ENCODE results near the gene SLC4A9.

SLC4A9 gene

GRCh38 chr5:140364472-140364765 is 4.4 kb downstream of the SLC4A9 start:
- TF ChIP-seq, protein P1, sequence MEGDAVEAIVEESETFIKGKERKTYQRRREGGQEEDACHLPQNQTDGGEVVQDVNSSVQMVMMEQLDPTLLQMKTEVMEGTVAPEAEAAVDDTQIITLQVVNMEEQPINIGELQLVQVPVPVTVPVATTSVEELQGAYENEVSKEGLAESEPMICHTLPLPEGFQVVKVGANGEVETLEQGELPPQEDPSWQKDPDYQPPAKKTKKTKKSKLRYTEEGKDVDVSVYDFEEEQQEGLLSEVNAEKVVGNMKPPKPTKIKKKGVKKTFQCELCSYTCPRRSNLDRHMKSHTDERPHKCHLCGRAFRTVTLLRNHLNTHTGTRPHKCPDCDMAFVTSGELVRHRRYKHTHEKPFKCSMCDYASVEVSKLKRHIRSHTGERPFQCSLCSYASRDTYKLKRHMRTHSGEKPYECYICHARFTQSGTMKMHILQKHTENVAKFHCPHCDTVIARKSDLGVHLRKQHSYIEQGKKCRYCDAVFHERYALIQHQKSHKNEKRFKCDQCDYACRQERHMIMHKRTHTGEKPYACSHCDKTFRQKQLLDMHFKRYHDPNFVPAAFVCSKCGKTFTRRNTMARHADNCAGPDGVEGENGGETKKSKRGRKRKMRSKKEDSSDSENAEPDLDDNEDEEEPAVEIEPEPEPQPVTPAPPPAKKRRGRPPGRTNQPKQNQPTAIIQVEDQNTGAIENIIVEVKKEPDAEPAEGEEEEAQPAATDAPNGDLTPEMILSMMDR (IDR thresholded peaks at IDR 0.05; ENCODE audit: low read depth, low read length, missing control alignments): no peak
- in situ Hi-C loops (cut with HindIII; ENCODE audit: low sequenced_read_pairs): no loop called here
- H3K4me3 ChIP-seq (ENCODE audit: low read depth, low read length): no peak overlapping the region
- no peak for DNase-seq (ENCODE audit: low read depth)

DNA sequence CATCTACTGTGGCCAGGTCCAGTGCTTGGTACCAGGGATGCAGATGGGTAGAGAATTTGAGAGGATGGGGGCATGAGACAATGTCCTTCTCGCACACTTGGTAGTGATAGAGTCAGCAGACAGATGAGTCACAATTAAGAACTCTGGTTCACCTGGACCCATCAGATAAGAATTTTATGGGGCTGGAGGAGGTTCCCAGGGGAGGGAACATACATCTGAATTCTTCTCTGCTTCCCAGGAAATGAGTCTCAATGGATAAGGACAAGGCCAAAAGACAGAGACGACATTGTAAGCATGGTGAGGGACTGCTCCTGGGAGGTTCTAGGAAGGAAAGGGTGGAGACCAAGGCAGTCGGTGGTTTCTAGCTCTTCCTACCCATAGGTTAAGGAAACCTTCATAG is 5.3 kb downstream of the SLC4A9 start:
- H3K4me3 ChIP-seq (ENCODE audit: low read depth, low read length): no peak overlapping the region
- TF ChIP-seq, protein P1 (IDR thresholded peaks at IDR 0.05; ENCODE audit: low read depth, low read length, missing control alignments): no peak
- in situ Hi-C loops (cut with HindIII; ENCODE audit: low sequenced_read_pairs): no loop called here
- DNase-seq (ENCODE audit: low read depth): no peak

GRCh38 chr5:140365941-140366340 is 5.9 kb downstream of the SLC4A9 start:
- H3K4me3 ChIP-seq (ENCODE audit: low read depth, low read length): no peak overlapping the region
- TF ChIP-seq, protein P1 (IDR thresholded peaks at IDR 0.05; ENCODE audit: low read depth, low read length, missing control alignments): no peak
- in situ Hi-C loops (cut with HindIII; ENCODE audit: low sequenced_read_pairs): no loop called here
- no peak for DNase-seq (ENCODE audit: low read depth)

DNA sequence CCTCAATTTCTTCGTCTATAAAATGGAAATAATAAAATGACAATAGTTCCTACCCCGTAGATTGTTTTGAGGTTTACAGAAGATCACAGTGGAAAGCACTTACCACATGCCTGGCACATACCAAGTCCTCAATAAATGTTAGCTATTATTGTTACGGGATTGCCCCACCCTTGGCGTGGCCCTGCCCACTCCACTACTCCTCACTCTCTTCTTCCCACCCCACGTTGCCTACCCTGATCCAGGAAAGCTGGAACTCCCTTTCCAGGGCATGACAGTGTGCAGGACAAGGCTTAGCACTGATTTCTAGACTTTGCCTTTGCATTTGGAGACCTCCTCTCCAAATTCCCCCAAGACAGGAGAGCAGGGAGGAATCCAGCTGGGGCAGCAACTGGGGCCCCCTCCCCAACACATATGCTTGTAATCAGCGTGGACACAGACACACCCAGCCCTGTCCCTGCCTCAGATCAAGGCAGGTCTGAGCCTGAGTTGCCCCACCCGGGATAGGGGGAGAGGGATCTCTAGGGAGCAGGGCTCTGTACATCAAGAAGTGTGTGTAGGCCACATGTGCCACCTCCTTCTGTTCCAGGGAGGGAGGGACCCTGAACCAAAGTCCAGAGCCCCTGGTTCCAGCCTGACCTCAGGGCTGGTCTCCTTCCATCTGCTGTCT is 6.7 kb downstream of the SLC4A9 start:
- in situ Hi-C loops (cut with HindIII; ENCODE audit: low sequenced_read_pairs): no loop called here
- H3K4me3 ChIP-seq (ENCODE audit: low read depth, low read length): no peak overlapping the region
- DNase-seq (ENCODE audit: low read depth): no peak
- TF ChIP-seq, protein P1 (IDR thresholded peaks at IDR 0.05; ENCODE audit: low read depth, low read length, missing control alignments): no peak

GRCh38 chr5:140367256-140368013 is 7.4 kb downstream of the SLC4A9 start:
- TF ChIP-seq, protein P1 (IDR thresholded peaks at IDR 0.05; ENCODE audit: low read depth, low read length, missing control alignments): no peak
- in situ Hi-C loops (cut with HindIII; ENCODE audit: low sequenced_read_pairs): no loop called here
- no peak for DNase-seq (ENCODE audit: low read depth)
- no peak overlapping the region for H3K4me3 ChIP-seq (ENCODE audit: low read depth, low read length)

- TF ChIP-seq, protein P1 (IDR thresholded peaks at IDR 0.05; ENCODE audit: low read depth, low read length, missing control alignments): no peak
These were observed 11.6 kb downstream of the SLC4A9 start for GRCh38 chr5:140371356-140372151.

More at GRCh38 chr5:140371356-140372151, 11.6 kb downstream of the SLC4A9 start:
- H3K4me3 ChIP-seq (ENCODE audit: low read depth, low read length): no peak overlapping the region
- in situ Hi-C loops (cut with HindIII; ENCODE audit: low sequenced_read_pairs): no loop called here
- no peak for DNase-seq (ENCODE audit: low read depth)

Data from astrocyte of the cerebellum (primary cell).